Measurements from ENCODE around the gene WIPF3.

WIPF3 gene

GRCh38 chr7:29808075-29808801 is 1.9 kb downstream of the WIPF3 start:
- peak in 2 of 10 donors; percentile 10 to 32 for DNase-seq
- intact Hi-C loops (cut with DNase I) = no loop called here

- peak in 8 of 10 donors; percentile 34 to 93 (median 64) for DNase-seq
- intact Hi-C loops (cut with DNase I) = no loop called here
Observed at GRCh38 chr7:29809533-29810155, 3.3 kb downstream of the WIPF3 start.

GRCh38 chr7:29810297-29810696 is 4.0 kb downstream of the WIPF3 start:
- no peak for DNase-seq
- intact Hi-C loops (cut with DNase I) = no loop called here

GRCh38 chr7:29810813-29811482 is 4.6 kb downstream of the WIPF3 start:
- intact Hi-C loops (cut with DNase I) = no loop called here
- DNase-seq = no peak

- intact Hi-C loops (cut with DNase I) = no loop called here
- DNase-seq = no peak
Observed at GRCh38 chr7:29811586-29811985, 5.3 kb downstream of the WIPF3 start.

GRCh38 chr7:29812185-29812876 is 6.0 kb downstream of the WIPF3 start:
- intact Hi-C loops (cut with DNase I) = no loop called here
- DNase-seq = no peak

- no peak for DNase-seq
- intact Hi-C loops (cut with DNase I) = no loop called here
Observed at GRCh38 chr7:29815181-29816105, 9.1 kb downstream of the WIPF3 start.

- DNase-seq = no peak
- intact Hi-C loops (cut with DNase I) = no loop called here
Observed at GRCh38 chr7:29818308-29818707, 12.0 kb downstream of the WIPF3 start.

- no peak for DNase-seq
- intact Hi-C loops (cut with DNase I) = no loop called here
Observed at GRCh38 chr7:29825775-29826529, 19.6 kb downstream of the WIPF3 start.

- intact Hi-C loops (cut with DNase I) = no loop called here
- DNase-seq = no peak
Observed at GRCh38 chr7:29826530-29826822, 20.2 kb downstream of the WIPF3 start.

- intact Hi-C loops (cut with DNase I) = no loop called here
- DNase-seq = no peak
Observed at GRCh38 chr7:29826904-29827303, 20.6 kb downstream of the WIPF3 start.

GRCh38 chr7:29831705-29832104 is 25.4 kb downstream of the WIPF3 start:
- intact Hi-C loops (cut with DNase I) = no loop called here
- DNase-seq = no peak

GRCh38 chr7:29833929-29834328 is 27.6 kb downstream of the WIPF3 start:
- DNase-seq = no peak
- intact Hi-C loops (cut with DNase I) = no loop called here

- intact Hi-C loops (cut with DNase I) = no loop called here
- no peak for DNase-seq
Observed at GRCh38 chr7:29835718-29836117, 29.4 kb downstream of the WIPF3 start.

GRCh38 chr7:29839302-29839701 is 33.0 kb downstream of the WIPF3 start:
- no peak for DNase-seq
- intact Hi-C loops (cut with DNase I) = no loop called here

- intact Hi-C loops (cut with DNase I) = no loop called here
- no peak for DNase-seq
Observed at GRCh38 chr7:29839921-29840320, 33.6 kb downstream of the WIPF3 start.

GRCh38 chr7:29840701-29841100 is 34.4 kb downstream of the WIPF3 start:
- DNase-seq = no peak
- intact Hi-C loops (cut with DNase I) = no loop called here

- DNase-seq = no peak
- intact Hi-C loops (cut with DNase I) = no loop called here
Observed at GRCh38 chr7:29841926-29842701, 35.8 kb downstream of the WIPF3 start.

- intact Hi-C loops (cut with DNase I) = no loop called here
- no peak for DNase-seq
Observed at GRCh38 chr7:29843093-29843492, 36.8 kb downstream of the WIPF3 start.

Data from posterior cingulate gyrus (tissue), 11 donors.